ENCODE results near the gene MRPS5. TPM values are rescaled to one million over a fixed set of nuclear protein-coding genes. Genes with fewer than 3 reads are reported as not detected.

The MRPS5 gene
- total RNA-seq, result 34.5 and 35.1 TPM in 2 replicates

GRCh38 chr2:95121407-95122196 is at the start of gene MRPS5:
Gene MRPS5, minus strand, starts transcription at chr2:95121808. Its CDS starts 17 bp downstream, at chr2:95121791.

GRCh38 chr2:95165371-95166064 is 43.9 kb upstream of the MRPS5 start, which contains the start of gene ZNF2:
Gene ZNF2, plus strand, starts transcription at chr2:95165809. Its CDS starts 10,418 bp downstream, at chr2:95176227.

GRCh38 chr2:95159690-95160449 is 38.3 kb upstream of the MRPS5 start, which contains the start of gene ZNF514:
Gene ZNF514, minus strand, starts transcription at chr2:95159848. Its CDS starts 6,595 bp downstream, at chr2:95153253.

Other genes with a start within 250 kb of the MRPS5 start
- not detected in 2 replicates for gene MAL, start 96.1 kb downstream of the MRPS5 start, total RNA-seq
- 4.3 and 6.8 TPM in 2 replicates for gene ZNF514, start 38.0 kb upstream of the MRPS5 start, total RNA-seq
- 6.0 and 7.2 TPM in 2 replicates for gene ZNF2, start 44.0 kb upstream of the MRPS5 start, total RNA-seq
- 1.9 and 2.8 TPM in 2 replicates for gene ZNF892, start 85.7 kb upstream of the MRPS5 start, total RNA-seq
- gene PROM2, start 152.6 kb upstream of the MRPS5 start, total RNA-seq, result 0.09 and 0.12 TPM in 2 replicates
- 22.5 and 41.2 TPM in 2 replicates for gene KCNIP3, start 175.5 kb upstream of the MRPS5 start, total RNA-seq